Skin of body (tissue), 2 donors: ENCODE data around the gene CHTF8. TPM values are rescaled to one million over a fixed set of nuclear protein-coding genes. Genes with fewer than 3 reads are reported as not detected.
"Not testable (repeated sequence)": the region's sequence is repeated elsewhere in the genome, so short reads cannot be mapped to it uniquely, and the experiment has no call there.

Experiments used
- DNase-seq: peaks from one replicate; lab custom pipeline; 2025; lab: John Stamatoyannopoulos, UW
- total RNA-seq: library from RNA; depleted of rRNA; stranded (reverse); fragments of >200 nt; gene quantifications from one replicate; pipeline ENCODE4 v1.2.3, GENCODE V29; 2014

CHTF8 gene
- total RNA-seq = 44.8 TPM

GRCh38 chr16:69132424-69133252 is at the start of gene CHTF8, which contains the start of gene UTP4:
Gene CHTF8, minus strand, starts transcription at chr16:69132588. Its CDS starts 11,130 bp downstream, at chr16:69121458.
Gene UTP4, plus strand, starts transcription at chr16:69132649. Its CDS starts 811 bp downstream, at chr16:69133460.
- DNase-seq = peak; percentile 53

- no peak for DNase-seq
Observed at GRCh38 chr16:69180011-69180338, 47.6 kb upstream of the CHTF8 start.

- DNase-seq = peak; percentile 96
Observed at GRCh38 chr16:69179328-69180010, 47.1 kb upstream of the CHTF8 start.

- DNase-seq = no peak
Observed at GRCh38 chr16:69176033-69176800, 43.8 kb upstream of the CHTF8 start.

GRCh38 chr16:69171325-69172084 is 39.1 kb upstream of the CHTF8 start:
- DNase-seq = peak; percentile 66

GRCh38 chr16:69169607-69170352 is 37.4 kb upstream of the CHTF8 start:
- DNase-seq = no peak

- DNase-seq = no peak
Observed at GRCh38 chr16:69169051-69169450, 36.7 kb upstream of the CHTF8 start.

- no peak for DNase-seq
Observed at GRCh38 chr16:69166946-69167930, 34.9 kb upstream of the CHTF8 start.

- DNase-seq = no peak
Observed at GRCh38 chr16:69166221-69166833, 33.9 kb upstream of the CHTF8 start.

GRCh38 chr16:69165584-69165983 is 33.2 kb upstream of the CHTF8 start:
- no peak for DNase-seq

- DNase-seq = no peak
Observed at GRCh38 chr16:69160192-69160591, 27.8 kb upstream of the CHTF8 start.

- DNase-seq = no peak
Observed at GRCh38 chr16:69157196-69157595, 24.8 kb upstream of the CHTF8 start.

- peak; percentile 72 for DNase-seq
Observed at GRCh38 chr16:69150146-69150865, 17.9 kb upstream of the CHTF8 start.

GRCh38 chr16:69149621-69150020 is 17.2 kb upstream of the CHTF8 start:
- not testable (repeated sequence) for DNase-seq

GRCh38 chr16:69145658-69146057 is 13.3 kb upstream of the CHTF8 start:
- DNase-seq = no peak

GRCh38 chr16:69143116-69143515 is 10.7 kb upstream of the CHTF8 start:
- DNase-seq = no peak

GRCh38 chr16:69141936-69142335 is 9.5 kb upstream of the CHTF8 start:
- no peak for DNase-seq

- DNase-seq = no peak
Observed at GRCh38 chr16:69141014-69141413, 8.6 kb upstream of the CHTF8 start.
